HL-60 (cell line): ENCODE results near the gene TIPIN.

Source experiments
- GABPA ChIP-seq: IDR thresholded peaks from 2 replicates; pipeline ENCODE4 v1.6.1; 2012; ENCODE audit warnings: low read depth
- POLR2AphosphoS5 ChIP-seq: IDR thresholded peaks from 2 replicates; pipeline ENCODE4 v1.6.1; 2012; ENCODE audit warnings: low read depth
- REST ChIP-seq: IDR thresholded peaks from 2 replicates; pipeline ENCODE4 v1.6.1; 2012; ENCODE audit warnings: low read depth; ENCODE audit not compliant: insufficient replicate concordance
- TF ChIP-seq, protein P1 (sequence below): IDR thresholded peaks from one replicate; pipeline ENCODE4 v1.5.1; 2011; ENCODE audit warnings: low read length, control low read depth, inconsistent platforms; ENCODE audit not compliant: insufficient read depth

- TF ChIP-seq, protein P1, sequence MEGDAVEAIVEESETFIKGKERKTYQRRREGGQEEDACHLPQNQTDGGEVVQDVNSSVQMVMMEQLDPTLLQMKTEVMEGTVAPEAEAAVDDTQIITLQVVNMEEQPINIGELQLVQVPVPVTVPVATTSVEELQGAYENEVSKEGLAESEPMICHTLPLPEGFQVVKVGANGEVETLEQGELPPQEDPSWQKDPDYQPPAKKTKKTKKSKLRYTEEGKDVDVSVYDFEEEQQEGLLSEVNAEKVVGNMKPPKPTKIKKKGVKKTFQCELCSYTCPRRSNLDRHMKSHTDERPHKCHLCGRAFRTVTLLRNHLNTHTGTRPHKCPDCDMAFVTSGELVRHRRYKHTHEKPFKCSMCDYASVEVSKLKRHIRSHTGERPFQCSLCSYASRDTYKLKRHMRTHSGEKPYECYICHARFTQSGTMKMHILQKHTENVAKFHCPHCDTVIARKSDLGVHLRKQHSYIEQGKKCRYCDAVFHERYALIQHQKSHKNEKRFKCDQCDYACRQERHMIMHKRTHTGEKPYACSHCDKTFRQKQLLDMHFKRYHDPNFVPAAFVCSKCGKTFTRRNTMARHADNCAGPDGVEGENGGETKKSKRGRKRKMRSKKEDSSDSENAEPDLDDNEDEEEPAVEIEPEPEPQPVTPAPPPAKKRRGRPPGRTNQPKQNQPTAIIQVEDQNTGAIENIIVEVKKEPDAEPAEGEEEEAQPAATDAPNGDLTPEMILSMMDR = no peak
- TF ChIP-seq POLR2AphosphoS5 (no peak), REST (no peak), GABPA (no peak)
Measured at GRCh38 chr15:66312144-66312543, 44.3 kb downstream of the TIPIN start.
